HG03039 (cell line): ENCODE measurements around the gene THBS4.
"Not testable (repeated sequence)": the region's sequence is repeated elsewhere in the genome, so short reads cannot be mapped to it uniquely, and the experiment has no call there.

Experiments used
- ATAC-seq: cut with Tn5 transposase; IDR thresholded peaks from one replicate; pipeline ENCODE4 v1.9.1; 2021; ENCODE audit warnings: mild to moderate bottlenecking, moderate library complexity; ENCODE audit not compliant: unreplicated experiment

The THBS4 gene

DNA sequence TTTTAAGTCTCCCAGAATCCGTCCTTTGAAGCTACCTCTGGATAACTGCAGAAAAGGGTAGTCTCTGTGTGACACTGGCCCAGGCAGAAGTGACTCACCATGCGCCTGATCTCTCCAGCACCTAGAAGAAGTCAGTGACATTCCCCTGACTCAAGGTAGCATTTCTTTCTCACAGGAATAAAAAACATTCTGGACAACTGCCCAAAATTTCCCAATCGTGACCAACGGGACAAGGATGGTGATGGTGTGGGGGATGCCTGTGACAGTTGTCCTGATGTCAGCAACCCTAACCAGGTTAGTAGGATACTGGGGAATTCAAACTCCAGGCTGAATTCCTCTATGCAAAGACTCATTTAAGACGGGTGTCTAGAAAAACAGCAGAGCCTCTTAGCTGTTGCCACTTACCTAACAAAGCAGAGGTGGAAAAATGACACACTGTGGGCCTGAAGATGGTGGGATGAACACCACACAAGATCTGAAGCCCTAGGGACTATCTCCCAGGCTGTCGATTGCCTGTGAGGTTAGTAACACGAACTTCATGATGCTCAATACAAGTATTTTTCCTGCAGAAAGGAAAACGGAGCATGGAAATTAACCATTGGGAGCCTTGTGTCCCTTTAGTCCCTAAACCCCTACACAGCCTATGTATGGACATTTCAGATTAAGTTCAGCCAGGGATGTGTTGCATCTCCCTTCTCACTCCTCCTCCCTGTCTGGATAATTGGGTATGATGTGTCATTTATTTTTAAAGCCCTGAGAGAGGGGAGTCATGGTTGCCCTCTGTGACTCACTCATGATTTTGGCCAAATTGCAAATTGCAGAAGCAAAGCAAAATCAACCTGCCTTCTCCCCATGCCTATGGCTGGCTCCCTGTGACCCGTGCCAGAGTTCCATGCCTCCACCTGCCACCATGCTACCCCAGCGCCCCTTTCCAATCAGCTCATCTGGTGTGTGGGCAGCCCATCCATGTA lies 37.2 kb downstream of the THBS4 start:
- ATAC-seq = no peak

DNA sequence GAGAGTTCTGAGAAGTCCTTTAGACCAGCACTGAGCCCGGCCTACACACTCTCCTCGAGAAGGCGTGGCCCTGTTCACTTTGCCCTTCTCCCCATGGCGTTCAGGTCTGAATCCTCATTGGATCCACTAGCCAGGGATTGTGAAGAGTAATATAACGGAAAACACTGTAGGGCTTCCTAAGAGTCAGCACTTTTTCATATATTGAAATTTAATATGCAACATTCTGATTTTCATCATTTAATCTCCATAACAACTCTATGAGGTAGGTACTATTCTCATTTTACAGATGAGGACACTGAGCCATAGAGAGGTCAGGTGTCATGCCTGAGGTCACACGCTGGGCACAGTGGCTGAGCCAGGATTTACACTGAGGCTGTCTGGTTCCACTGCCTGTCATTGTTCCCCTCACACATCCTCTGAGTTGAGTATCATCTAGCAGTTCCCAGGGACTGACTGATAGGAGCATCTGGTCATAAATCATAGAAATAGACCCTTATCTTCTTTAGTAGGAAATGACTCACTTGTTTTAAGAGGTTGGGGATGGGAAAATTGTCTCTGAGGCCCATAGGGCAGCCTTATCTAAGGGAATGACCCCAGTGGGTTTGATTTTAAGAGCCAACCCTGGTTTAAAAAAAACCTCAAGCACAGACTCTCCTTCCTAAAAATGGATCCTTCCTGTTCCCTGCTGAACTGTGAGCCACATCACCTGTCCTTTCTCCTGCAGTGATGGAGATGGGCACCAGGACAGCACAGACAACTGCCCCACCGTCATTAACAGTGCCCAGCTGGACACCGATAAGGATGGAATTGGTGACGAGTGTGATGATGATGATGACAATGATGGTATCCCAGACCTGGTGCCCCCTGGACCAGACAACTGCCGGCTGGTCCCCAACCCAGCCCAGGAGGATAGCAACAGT lies 41.2 kb downstream of the THBS4 start:
- no peak for ATAC-seq

DNA sequence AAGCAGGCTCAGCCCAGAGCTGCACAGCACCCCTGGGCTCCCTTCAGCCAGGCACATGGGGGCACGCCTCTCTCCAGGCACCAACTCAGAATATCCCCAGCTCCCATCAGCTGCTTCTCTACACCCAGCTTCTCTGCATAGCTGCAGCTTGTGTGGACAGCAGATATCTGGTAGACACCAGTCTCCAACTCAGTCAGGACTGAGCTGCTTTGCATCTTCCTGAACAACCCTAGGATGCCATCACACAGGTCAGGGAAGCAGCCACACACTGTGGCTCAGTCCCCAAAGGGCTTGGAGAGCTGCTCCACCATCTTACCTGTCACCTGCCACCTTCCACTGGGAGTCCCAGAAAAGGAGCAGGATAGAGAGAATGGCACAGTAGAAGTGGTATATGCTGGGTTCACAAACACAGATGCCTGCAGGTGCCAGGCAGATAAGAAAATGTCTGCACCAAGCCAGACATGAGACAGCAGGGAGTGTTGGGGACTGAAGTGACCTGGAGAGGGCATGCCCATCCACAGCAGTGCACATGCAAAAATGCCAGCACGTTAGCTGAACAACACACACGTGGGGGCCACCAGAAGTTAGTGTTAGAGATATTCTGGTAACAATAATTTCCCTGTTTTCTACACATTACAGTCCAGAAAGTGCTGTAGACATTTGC lies 42.0 kb downstream of the THBS4 start:
- ATAC-seq = no peak

DNA sequence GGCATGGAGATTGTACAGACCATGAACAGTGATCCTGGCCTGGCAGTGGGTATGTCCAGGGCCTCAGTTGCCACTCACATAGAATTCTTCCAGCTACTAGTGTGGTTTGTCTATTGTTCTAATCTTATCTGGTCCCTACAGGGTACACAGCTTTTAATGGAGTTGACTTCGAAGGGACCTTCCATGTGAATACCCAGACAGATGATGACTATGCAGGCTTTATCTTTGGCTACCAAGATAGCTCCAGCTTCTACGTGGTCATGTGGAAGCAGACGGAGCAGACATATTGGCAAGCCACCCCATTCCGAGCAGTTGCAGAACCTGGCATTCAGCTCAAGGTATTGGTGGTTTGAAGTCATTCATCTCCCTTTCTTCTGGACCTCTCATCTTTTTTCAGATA lies 43.8 kb downstream of the THBS4 start:
- ATAC-seq = no peak

DNA sequence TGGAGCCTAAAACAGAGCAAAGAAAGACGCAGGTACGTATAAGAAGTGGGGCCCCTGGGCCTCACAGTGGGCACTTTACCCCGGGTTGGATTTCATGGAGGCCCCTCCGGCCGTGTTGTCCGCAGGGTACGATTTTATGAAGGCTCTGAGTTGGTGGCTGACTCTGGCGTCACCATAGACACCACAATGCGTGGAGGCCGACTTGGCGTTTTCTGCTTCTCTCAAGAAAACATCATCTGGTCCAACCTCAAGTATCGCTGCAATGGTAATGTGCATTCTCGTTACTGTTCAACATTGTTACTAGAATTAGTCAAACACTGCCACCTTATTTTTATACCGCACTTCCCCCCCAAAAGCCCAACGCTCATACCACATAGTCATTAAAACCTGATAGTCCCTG lies 47.1 kb downstream of the THBS4 start:
- no peak for ATAC-seq

DNA sequence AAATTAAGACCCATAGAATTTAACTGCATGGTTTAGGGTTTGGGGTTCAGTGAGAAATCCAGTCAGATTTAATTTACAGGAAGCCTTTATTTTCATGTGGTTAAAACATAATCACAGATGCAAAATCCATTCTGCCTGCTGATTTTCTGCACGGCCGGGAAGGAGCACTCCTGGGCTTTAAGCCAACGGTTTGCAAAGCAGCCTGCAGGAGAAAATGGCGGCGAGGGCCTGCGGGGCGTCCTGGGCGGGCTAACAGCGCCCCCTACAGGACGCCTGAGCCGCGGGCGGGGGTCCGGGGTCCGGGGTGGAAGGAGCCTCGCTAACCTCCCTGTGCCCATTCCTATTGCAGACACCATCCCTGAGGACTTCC lies 47.6 kb downstream of the THBS4 start:
- no peak for ATAC-seq

DNA sequence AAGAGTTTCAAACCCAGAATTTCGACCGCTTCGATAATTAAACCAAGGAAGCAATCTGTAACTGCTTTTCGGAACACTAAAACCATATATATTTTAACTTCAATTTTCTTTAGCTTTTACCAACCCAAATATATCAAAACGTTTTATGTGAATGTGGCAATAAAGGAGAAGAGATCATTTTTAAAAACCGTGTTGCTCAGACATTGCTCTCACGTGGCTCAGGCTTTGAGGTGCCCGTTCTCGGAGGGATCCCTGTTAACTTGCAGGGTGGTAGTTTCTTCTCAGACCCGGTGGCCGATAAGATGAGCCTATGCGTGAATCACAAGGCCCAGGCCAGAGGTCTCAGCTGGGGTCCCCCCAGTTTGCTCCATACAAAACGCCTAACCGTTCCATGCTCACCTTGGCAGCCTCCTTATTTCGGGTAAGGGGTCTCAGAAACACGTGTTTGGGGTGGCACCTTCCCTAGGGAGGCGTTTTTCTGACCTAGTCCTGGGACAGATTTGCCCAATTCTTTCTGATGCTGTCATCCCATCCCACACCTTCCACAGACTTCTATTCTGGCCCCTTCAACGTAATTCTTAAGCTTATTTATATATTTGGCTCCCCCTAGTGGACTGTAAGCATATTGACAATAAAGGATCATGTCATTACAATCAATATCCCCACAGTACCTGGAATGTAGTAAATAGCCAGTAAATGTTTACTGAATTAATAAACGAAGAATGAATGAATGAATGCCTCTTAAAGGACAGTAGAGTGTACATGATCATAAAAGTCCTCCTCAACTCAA lies 48.1 kb downstream of the THBS4 start:
- no peak for ATAC-seq

DNA sequence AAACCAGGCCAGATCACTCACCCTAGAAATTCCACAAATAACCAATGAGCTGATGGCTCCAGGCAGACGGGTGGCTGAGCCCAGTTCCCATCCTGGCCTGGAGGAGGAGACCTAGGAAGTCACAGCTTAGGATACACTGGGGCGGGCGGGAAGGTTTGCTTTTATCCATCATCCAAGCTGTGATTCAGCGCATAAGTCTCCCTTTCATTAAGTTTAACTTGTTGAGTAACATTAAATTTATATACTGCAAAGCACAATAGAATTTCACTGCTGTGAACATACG lies 55.7 kb downstream of the THBS4 start:
- ATAC-seq = no peak

DNA sequence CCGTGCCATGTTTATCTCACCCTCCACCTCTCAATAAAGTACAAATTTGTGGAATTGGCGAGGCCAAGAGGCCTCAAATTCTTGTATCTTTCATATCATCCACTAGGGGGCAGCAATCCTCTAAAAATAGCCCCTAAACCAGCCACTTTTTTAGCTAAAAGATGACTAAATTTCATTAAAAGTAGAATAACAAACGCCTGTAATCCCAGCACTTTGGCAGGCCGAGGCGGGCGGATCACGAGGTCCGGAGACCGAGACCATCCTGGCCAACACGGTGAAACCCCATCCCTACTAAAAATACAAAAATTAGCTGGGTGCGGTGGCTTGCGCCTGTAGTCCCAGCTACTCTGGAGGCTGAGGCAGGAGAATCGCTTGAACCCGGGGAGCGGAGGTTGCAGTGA lies 56.6 kb downstream of the THBS4 start:
- ATAC-seq = not testable (repeated sequence)

DNA sequence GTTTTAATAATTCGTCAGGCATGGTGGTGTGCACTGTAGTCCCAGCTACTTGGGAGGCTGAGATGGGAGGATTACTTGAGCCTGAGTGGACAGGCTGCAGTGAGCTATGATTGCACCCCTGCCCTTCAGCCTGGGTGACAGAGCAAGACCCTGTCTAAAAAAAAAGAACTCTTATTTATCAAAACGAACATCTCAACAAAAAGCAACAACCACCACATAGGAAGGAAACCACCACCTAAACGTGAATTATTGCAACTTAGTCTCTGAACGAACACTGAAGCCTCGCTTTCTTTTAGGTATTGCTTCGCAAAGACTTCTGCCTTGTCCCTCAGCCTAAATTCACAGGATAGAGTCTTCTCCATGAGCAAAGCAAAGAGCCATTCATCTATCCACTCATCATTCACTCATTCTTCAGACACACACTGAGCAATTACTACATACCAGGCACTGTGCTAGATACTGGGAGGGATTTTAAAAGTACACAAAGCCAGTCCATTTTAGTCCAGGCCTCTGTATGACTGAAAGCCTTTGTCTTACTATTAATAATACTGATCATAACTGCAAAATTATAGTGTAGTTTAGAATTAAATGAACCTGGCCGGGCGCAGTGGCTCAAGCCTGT lies 57.4 kb downstream of the THBS4 start:
- ATAC-seq = no peak

DNA sequence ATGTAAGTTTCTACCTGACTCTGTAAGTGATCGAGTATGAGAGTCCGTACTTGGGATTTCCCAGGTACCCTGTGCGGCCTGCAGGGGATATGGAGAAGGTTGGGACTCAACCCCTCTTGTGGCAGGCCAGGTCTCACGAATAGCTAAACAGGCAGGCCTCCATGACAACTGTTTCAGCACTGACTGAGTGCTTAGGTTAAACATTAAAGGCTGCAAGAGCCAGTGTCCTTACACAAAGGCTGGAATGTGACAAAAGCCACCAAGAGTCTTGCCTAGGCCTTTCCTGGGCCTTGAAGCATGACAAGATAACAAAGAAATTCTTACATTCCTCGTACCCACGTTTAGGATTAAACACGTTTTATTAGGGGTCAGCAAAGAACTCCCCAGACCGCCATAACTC lies 58.6 kb downstream of the THBS4 start:
- no peak for ATAC-seq

DNA sequence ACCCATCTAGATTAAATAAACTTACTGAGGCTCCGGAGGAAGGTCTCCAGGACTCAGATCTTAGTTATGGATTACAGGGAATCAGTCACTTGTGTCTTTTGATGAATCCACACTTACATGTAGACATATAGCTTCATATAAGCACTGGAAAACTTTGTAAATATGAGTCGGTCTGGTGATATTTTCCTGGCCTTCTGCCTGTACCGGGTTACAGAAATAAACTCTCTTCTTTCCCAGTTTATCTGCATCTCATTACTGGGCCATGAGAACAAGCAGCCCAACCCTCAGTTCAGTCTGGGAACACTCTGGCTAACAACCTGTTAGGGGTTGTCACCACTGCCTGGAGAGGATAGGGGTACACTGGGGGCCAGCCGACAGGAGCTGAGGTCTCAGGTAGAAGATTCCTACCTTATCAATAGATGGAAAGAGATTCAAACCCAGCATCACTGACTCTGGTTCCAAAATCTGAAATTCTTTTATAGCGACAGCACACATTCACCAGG lies 59.1 kb downstream of the THBS4 start:
- no peak for ATAC-seq

DNA sequence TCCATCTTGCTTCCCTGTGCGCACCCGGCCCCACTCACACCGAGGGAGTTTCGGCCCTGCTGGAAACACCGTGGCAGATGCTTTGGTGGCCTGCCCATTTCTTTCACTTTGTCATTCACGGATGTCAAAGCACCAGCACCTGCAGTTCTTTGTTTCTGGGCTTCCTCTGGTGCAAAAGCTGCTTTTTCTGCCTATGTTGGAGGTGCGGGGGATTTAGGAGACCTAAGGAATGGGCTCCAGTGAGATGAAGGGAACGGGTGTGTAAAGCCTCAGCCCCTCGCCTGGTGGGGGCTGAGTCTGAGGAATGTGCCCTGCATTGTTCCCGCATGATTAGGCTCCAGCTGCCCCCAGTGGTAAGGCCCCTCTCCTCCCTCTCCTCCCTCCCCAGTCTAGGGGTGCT lies 62.3 kb downstream of the THBS4 start:
- no peak for ATAC-seq

DNA sequence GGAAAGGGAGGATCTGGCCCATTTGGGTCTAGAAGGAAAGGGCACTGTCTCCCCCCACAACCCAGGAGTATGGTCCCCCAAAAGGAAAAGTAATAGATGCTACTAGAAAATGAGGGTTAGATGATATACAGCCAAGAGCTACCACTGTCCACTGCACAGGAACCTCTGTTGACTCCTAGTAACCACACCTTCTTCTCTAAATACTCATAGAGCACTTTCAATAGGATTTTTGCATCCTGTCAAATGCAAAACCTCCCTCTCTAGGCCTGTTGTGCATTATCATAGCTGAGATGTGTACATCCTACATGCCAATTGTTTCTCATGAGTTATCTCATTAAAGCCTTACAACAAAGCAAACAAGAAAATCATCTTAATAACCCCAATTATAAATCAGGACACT lies 66.8 kb downstream of the THBS4 start:
- ATAC-seq = peak; percentile 74

DNA sequence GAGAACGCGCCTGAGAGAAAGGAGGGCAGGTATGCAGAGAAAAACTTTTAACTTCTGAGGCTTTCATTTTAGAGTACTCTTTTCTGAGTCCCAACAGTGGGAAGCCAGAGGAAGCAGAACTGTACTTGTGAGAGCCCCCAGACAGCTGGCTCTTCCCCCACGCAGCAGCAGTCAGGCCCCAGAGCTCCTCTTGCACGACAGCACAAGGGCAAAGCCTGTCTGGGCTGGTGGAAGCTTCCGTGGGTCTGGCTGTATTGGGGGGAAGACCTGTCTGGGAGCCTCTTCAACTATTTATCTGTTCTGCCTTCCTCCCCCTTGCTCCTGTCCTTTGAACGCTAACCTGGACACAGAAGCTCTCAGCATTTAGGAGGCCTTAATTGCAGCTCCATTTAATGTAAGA lies 68.2 kb downstream of the THBS4 start:
- no peak for ATAC-seq

DNA sequence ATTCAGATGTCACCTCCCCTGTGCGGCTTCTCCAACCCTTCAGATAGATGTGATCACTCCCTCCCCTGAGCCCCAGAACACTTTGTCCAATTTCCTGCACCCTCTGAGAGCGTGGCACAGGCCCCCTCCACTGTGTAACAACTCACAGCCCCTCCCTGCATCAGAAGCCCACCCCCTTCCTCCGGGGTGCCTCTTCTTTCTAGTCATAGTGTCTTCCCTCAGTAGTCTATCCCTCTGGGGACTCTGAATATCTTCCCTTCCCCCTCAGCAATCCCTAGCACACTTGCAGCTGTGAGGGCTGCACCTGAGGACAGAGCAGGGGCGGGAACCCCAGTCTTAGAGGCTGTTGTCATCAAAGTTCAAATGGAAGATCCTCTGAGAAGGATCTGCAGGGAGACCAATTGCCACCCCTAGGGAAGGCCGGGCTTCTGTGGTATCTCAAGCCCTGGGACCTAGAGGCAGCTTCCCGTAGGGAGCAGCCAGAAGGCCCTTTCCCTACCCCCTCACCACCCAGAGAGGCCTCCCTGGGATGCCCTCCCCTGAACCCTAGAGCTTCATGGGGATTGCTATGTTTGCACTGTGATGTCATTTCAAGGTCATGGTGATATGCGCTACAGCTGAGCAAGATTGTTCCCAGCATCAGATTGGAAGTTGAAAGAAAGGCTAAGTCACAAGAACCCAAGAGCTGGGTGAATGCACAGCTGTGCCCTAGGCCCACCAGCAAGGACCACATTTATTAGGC lies 70.7 kb downstream of the THBS4 start:
- ATAC-seq = no peak

DNA sequence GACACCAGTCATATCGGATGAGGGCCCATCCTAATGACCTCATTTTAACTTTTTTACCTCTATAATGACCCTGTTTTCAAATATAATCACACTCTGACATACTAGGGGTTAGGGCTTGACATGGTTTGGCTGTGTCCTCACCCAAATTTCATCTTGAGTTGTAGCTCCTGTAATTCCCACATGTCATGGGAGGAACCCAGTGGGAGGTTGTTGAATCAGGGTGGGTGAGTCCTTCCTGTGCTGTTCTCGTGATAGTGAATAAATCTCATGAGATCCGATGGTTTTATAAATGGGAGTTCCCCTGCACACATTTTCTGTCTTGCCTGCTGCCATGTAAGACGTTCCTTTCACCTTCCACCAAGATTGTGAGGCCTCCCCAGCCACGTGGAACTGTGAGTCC lies 71.8 kb downstream of the THBS4 start:
- no peak for ATAC-seq

DNA sequence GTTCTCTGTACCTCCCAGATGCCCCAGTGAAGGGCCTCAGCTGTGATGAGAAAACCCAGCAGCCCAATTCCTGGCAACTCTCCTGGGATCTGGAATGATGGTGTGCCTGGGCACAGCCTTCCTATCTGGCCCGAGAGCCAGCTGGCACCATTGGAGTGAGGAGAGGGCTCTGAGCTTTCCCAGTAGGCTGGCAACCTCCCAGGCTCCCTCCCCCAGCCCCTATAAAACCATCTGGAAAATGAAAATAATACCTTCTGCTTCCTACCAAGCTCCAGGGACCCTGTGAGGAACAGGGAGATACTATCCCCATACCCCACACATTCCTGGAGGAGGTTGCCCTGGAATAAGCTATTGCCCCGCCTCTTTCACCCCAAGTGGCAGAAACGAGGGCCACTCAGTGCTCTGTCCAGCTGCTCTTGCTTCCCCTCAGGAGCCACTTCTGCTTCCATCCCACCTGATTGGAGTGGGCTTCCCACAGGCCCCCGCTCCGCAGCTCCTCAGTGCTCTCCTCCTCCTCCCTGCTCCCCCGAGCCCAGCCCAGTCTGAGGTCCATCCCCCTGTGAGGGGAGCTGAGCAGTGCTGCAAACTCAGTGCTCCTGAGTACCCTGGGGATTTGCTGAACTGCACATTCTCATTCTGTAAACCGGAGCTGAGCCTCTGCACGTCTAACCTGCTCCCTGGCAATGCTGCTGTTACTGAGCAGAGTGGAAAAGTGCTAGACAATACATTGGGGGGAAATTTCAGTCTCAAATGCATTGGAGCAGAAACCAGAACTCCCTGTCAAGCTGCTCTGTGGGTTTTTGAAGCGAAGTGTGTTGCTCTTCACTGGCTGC lies 74.7 kb downstream of the THBS4 start:
- ATAC-seq = no peak
